Right renal cortex interstitium (tissue), 3 donors: ENCODE results near the gene COL23A1. TPM values are rescaled to one million over a fixed set of nuclear protein-coding genes. Genes with fewer than 3 reads are reported as not detected.

ENCODE experiments used
- DNase-seq, 3 donors: peaks; one replicate each; pipeline ENCODE4 v3.0.0-alpha.2; 2013; ENCODE audit warnings: low read depth in 3 of 3, low spot score in 2 of 3
- polyA plus RNA-seq, 3 donors: library from polyadenylated mRNA; unstranded; fragments of 120-200 nt; gene quantifications; one replicate each; pipeline ENCODE4 v1.2.1, GENCODE V29; 2013; ENCODE audit not compliant: insufficient read length in 3 of 3

The COL23A1 gene
- polyA plus RNA-seq, 3 donors, result 4.8 to 5.2 (median 4.9) TPM

- DNase-seq, result no peak
These were observed 291.8 kb downstream of the COL23A1 start for GRCh38 chr5:178298283-178298807.

- no peak for DNase-seq
These were observed 292.4 kb downstream of the COL23A1 start for GRCh38 chr5:178297751-178298150.

GRCh38 chr5:178296066-178296465, 294.1 kb downstream of the COL23A1 start:
- DNase-seq, result no peak

- no peak for DNase-seq
These were observed 294.6 kb downstream of the COL23A1 start for GRCh38 chr5:178295589-178295988.

GRCh38 chr5:178293815-178294214, 296.4 kb downstream of the COL23A1 start:
- no peak for DNase-seq

- no peak for DNase-seq
These were observed 296.8 kb downstream of the COL23A1 start for GRCh38 chr5:178293400-178293799.

- no peak for DNase-seq
These were observed 297.4 kb downstream of the COL23A1 start for GRCh38 chr5:178292826-178293205.

- DNase-seq, result no peak
These were observed 298.0 kb downstream of the COL23A1 start for GRCh38 chr5:178291969-178292825.

GRCh38 chr5:178291161-178291561, 299.0 kb downstream of the COL23A1 start:
- DNase-seq, result no peak

GRCh38 chr5:178290376-178290775, 299.8 kb downstream of the COL23A1 start:
- no peak for DNase-seq

GRCh38 chr5:178289438-178289837, 300.8 kb downstream of the COL23A1 start:
- DNase-seq, result no peak

GRCh38 chr5:178288401-178289368, 301.5 kb downstream of the COL23A1 start:
- no peak for DNase-seq

GRCh38 chr5:178287791-178288105, 302.4 kb downstream of the COL23A1 start:
- no peak for DNase-seq

- no peak for DNase-seq
These were observed 303.0 kb downstream of the COL23A1 start for GRCh38 chr5:178287091-178287790.

- DNase-seq, result no peak
These were observed 303.7 kb downstream of the COL23A1 start for GRCh38 chr5:178286226-178287090.

GRCh38 chr5:178285399-178286225, 304.6 kb downstream of the COL23A1 start:
- DNase-seq, result no peak

- no peak for DNase-seq
These were observed 305.2 kb downstream of the COL23A1 start for GRCh38 chr5:178284996-178285395.

- DNase-seq, result no peak
These were observed 306.0 kb downstream of the COL23A1 start for GRCh38 chr5:178284093-178284675.

- DNase-seq, result no peak
These were observed 306.7 kb downstream of the COL23A1 start for GRCh38 chr5:178283520-178283919.
